AG10803 (cell line): Measurements from ENCODE around the gene CS.
"Not testable (repeated sequence)": the region's sequence is repeated elsewhere in the genome, so short reads cannot be mapped to it uniquely, and the experiment has no call there.

ENCODE experiments used
- DNase-seq: peaks from one replicate; pipeline ENCODE4 v3.0.0; 2010; ENCODE audit warnings: low read depth
- H3K4me3 ChIP-seq: 2 replicates; pipeline ENCODE4 v1.5.1; 2011; ENCODE audit warnings: mild to moderate bottlenecking, low read length, control low read depth
- CTCF ChIP-seq: conservative IDR thresholded peaks from 2 replicates; pipeline ENCODE4 v1.5.1; 2011; ENCODE audit warnings: mild to moderate bottlenecking, low read length, control low read depth, inconsistent platforms

The CS gene

GRCh38 chr12:56288705-56289387 is 11.3 kb downstream of the CS start:
- no peak for DNase-seq
- no peak for TF ChIP-seq CTCF
- no peak overlapping the region for H3K4me3 ChIP-seq

- DNase-seq, result no peak
- TF ChIP-seq CTCF, result no peak
- no peak overlapping the region for H3K4me3 ChIP-seq
These were observed 13.9 kb downstream of the CS start for GRCh38 chr12:56286044-56286830.

- DNase-seq, H3K4me3 ChIP-seq: not testable (repeated sequence)
These were observed 15.9 kb downstream of the CS start for GRCh38 chr12:56284263-56284662.

GRCh38 chr12:56282579-56282978 is 17.6 kb downstream of the CS start:
- no peak for DNase-seq
- TF ChIP-seq CTCF, result no peak

GRCh38 chr12:56282030-56282429 is 18.1 kb downstream of the CS start:
- TF ChIP-seq CTCF, result no peak

More at GRCh38 chr12:56282579-56282978, 17.6 kb downstream of the CS start:
- H3K4me3 ChIP-seq, result no peak overlapping the region

GRCh38 chr12:56280849-56281248 is 19.3 kb downstream of the CS start:
- TF ChIP-seq CTCF, result no peak
- DNase-seq, result no peak
- H3K4me3 ChIP-seq, result no peak overlapping the region

More at GRCh38 chr12:56282030-56282429, 18.1 kb downstream of the CS start:
- DNase-seq, result no peak
- no peak overlapping the region for H3K4me3 ChIP-seq

- no peak for TF ChIP-seq CTCF
- DNase-seq, result no peak
- no peak overlapping the region for H3K4me3 ChIP-seq
These were observed 21.2 kb downstream of the CS start for GRCh38 chr12:56278905-56279304.
